CD14-positive monocyte (primary cell): ENCODE results near the gene SLC6A13. TPM values are rescaled to one million over a fixed set of nuclear protein-coding genes. Genes with fewer than 3 reads are reported as not detected.

Experiments used
- DNase-seq, 3 donors: peaks; one replicate each; pipeline ENCODE4 v3.0.0-alpha.2; 2011 to 2022
- H2AFZ ChIP-seq: 2 replicates; pipeline ENCODE4 v1.6.0; 2012; ENCODE audit warnings: mild to moderate bottlenecking, low read depth, low read length, inconsistent platforms; ENCODE audit not compliant: insufficient read depth, poor library complexity, severe bottlenecking
- H3K27ac ChIP-seq, 2 donors: 1 replicate in 1 of 2; 2 replicates in 1 of 2; pipeline ENCODE4 v1.5.1; 2012 to 2013; ENCODE audit warnings: low read length in 2 of 2, control low read depth in 1 of 2, inconsistent platforms in 1 of 2, low read depth in 1 of 2, mild to moderate bottlenecking in 1 of 2
- H3K27me3 ChIP-seq, 2 donors: one replicate each; pipeline versions ENCODE4 v1.6.0 to v1.6.1; 2011 to 2013; ENCODE audit warnings: low read length in 2 of 2; ENCODE audit not compliant: control insufficient read depth in 2 of 2, insufficient read depth in 2 of 2
- H3K36me3 ChIP-seq, 2 donors: replicated peaks in 1 of 2; 1 replicate in 1 of 2; 2 replicates in 1 of 2; pipeline versions ENCODE4 v1.5.1 to v1.6.1; 2012 to 2013; ENCODE audit warnings: low read length in 2 of 2, control low read depth in 1 of 2, inconsistent platforms in 1 of 2, mild to moderate bottlenecking in 1 of 2; ENCODE audit not compliant: insufficient read depth in 2 of 2, control insufficient read depth in 1 of 2
- H3K4me1 ChIP-seq, 2 donors: 1 replicate in 1 of 2; 2 replicates in 1 of 2; pipeline versions ENCODE4 v1.5.1 to v1.6.1; 2012 to 2013; ENCODE audit warnings: low read length in 2 of 2, control low read depth in 1 of 2, inconsistent platforms in 1 of 2, mild to moderate bottlenecking in 1 of 2, moderate library complexity in 1 of 2; ENCODE audit not compliant: insufficient read depth in 2 of 2, control insufficient read depth in 1 of 2
- H3K4me2 ChIP-seq: replicated peaks from 2 replicates; pipeline ENCODE3; 2012; ENCODE audit warnings: low read length, moderate library complexity, mild to moderate bottlenecking; ENCODE audit not compliant: poor library complexity, severe bottlenecking; ENCODE audit errors: extremely low read depth
- H3K4me3 ChIP-seq, 3 experiments: fragments of 200-600 bp in 1 of 3; sonication (generic) in 1 of 3; replicated peaks in 1 of 3; 1 replicate in 2 of 3; 2 replicates in 1 of 3; pipeline ENCODE4 v1.5.1; 2011 to 2013; ENCODE audit warnings: low read length in 3 of 3, mild to moderate bottlenecking in 3 of 3, control low read depth in 2 of 3, low read depth in 2 of 3, inconsistent platforms in 1 of 3, moderate library complexity in 1 of 3
- H3K79me2 ChIP-seq: 2 replicates; pipeline ENCODE4 v1.6.0; 2012; ENCODE audit warnings: mild to moderate bottlenecking, control low read depth, inconsistent platforms, low read length, moderate library complexity; ENCODE audit not compliant: insufficient read depth
- H3K9ac ChIP-seq: 2 replicates; pipeline ENCODE4 v1.6.0; 2017; ENCODE audit warnings: low read length, mild to moderate bottlenecking; ENCODE audit not compliant: insufficient read depth, poor library complexity, severe bottlenecking
- H3K9me3 ChIP-seq, 2 donors: replicated peaks in 1 of 2; 1 replicate in 1 of 2; 2 replicates in 1 of 2; pipeline versions ENCODE4 v1.5.1 to v1.6.1; 2012 to 2013; ENCODE audit warnings: low read length in 2 of 2, control low read depth in 1 of 2; ENCODE audit not compliant: control insufficient read depth in 1 of 2, insufficient read depth in 1 of 2
- H4K20me1 ChIP-seq: 2 replicates; pipeline ENCODE4 v1.6.0; 2012; ENCODE audit warnings: mild to moderate bottlenecking, low read length, control low read depth, moderate library complexity; ENCODE audit not compliant: insufficient read depth
- H3K27ac Mint-ChIP-seq, 7 donors: one replicate each; pipeline ENCODE4 v1.8.0; 2020; ENCODE audit warnings: mild to moderate bottlenecking in 7 of 7, mixed read lengths in 7 of 7, moderate library complexity in 6 of 7, inconsistent platforms in 2 of 7
- H3K27me3 Mint-ChIP-seq, 3 donors: one replicate each; pipeline ENCODE4 v1.8.0; 2021 to 2022; ENCODE audit warnings: low read depth in 3 of 3, mild to moderate bottlenecking in 3 of 3, mixed read lengths in 3 of 3, moderate library complexity in 3 of 3, inconsistent platforms in 1 of 3
- H3K36me3 Mint-ChIP-seq, 2 donors: one replicate each; pipeline ENCODE4 v1.8.0; 2020; ENCODE audit warnings: mixed read lengths in 2 of 2, inconsistent platforms in 1 of 2, mild to moderate bottlenecking in 1 of 2
- H3K4me1 Mint-ChIP-seq: one replicate; pipeline ENCODE4 v1.8.0; 2020; ENCODE audit warnings: mild to moderate bottlenecking, mixed read lengths
- H3K4me3 Mint-ChIP-seq, 2 donors: one replicate each; pipeline ENCODE4 v1.8.0; 2020; ENCODE audit warnings: mild to moderate bottlenecking in 2 of 2, mixed read lengths in 2 of 2, moderate library complexity in 1 of 2
- H3K9me3 Mint-ChIP-seq, 7 donors: one replicate each; pipeline ENCODE4 v1.8.0; 2020 to 2022; ENCODE audit warnings: mixed read lengths in 7 of 7, mild to moderate bottlenecking in 6 of 7, moderate library complexity in 6 of 7, inconsistent platforms in 2 of 7
- CTCF ChIP-seq: fragments of 200-600 bp; IDR thresholded peaks from one replicate; pipeline ENCODE4 v1.8.0; 2022; ENCODE audit warnings: antibody characterized with exemption, mild to moderate bottlenecking
- WGBS: methylation state at CpG from one replicate; pipeline ENCODE4 v1.1.5; 2013; ENCODE audit warnings: missing lambda C conversion rate; ENCODE audit not compliant: insufficient coverage; 5-methylcytosine and 5-hydroxymethylcytosine counted together
- intact Hi-C, 2 donors: fragments of 100-400 bp; cut with micrococcal nuclease; formaldehyde crosslinking; loops; one replicate each; pipeline versions ENCODE4 v1.15.0 to v1.15.1; 2023
- polyA plus RNA-seq, 3 donors: library from polyadenylated mRNA; depleted of rRNA in 1 of 3; unstranded in 2 of 3; stranded (reverse) in 1 of 3; fragments of 300-500 nt in 2 of 3; fragments of >200 nt in 1 of 3; fragmentation: Illumina TruSeq in 2 of 3; gene quantifications; 1 replicate in 2 of 3; 2 replicates in 1 of 3; pipeline ENCODE4 v1.2.3, GENCODE V29; 2012 to 2021

Gene SLC6A13
- polyA plus RNA-seq, 3 donors, result 0.13 TPM; not detected in 2

GRCh38 chr12:179885-180284, 82.8 kb downstream of the SLC6A13 start:
- Histone ChIP-seq H4K20me1 (no peaks in the 10 kb centered on the region), H3K4me3 (no peak overlapping the region), H2AFZ (no peak overlapping the region), H3K27me3 (no peaks in the 10 kb centered on the region), H3K9me3 (no peaks in the 10 kb centered on the region), H3K9ac (no peak overlapping the region), H3K36me3 (no peaks in the 10 kb centered on the region), H3K27ac (peak overlapping the region in 1 of 2 donors; percentile 5), H3K4me2 (no peak overlapping the region), H3K79me2 (no peaks in the 10 kb centered on the region), H3K4me1 (peaks cover 26 to 37% of the 10 kb centered on the region in 2 donors)
- H3K36me3 Mint-ChIP-seq, result no peaks in the 10 kb centered on the region
- H3K27me3 Mint-ChIP-seq, result peaks cover 0 to 11% (median 2%) of the 10 kb centered on the region in 3 donors
- intact Hi-C loops, result no loop called here
- H3K4me3 Mint-ChIP-seq, result peak overlapping the region in 1 of 2 donors; percentile 74
- TF ChIP-seq CTCF, result no peak
- DNase-seq, result no peak
- H3K4me1 Mint-ChIP-seq, result peaks cover 25% of the 10 kb centered on the region
- peaks cover 0 to 2% (median 0%) of the 10 kb centered on the region in 7 donors for H3K9me3 Mint-ChIP-seq
- H3K27ac Mint-ChIP-seq, result peak overlapping the region in 6 of 7 donors; percentile 69 to 91 (median 72)
- WGBS, result 88% methylated on average over 3 of the region's 5 CpGs

- H3K4me1 Mint-ChIP-seq, result peaks cover 22% of the 10 kb centered on the region
- no peak for TF ChIP-seq CTCF
- no peak for DNase-seq
- H3K4me3 ChIP-seq, result no peak overlapping the region
- intact Hi-C loops, result no loop called here
- H3K27me3 ChIP-seq, result no peaks in the 10 kb centered on the region
- H3K9ac ChIP-seq, result no peak overlapping the region
- H3K9me3 ChIP-seq, result no peaks in the 10 kb centered on the region
- no peak overlapping the region for H3K4me3 Mint-ChIP-seq
- no peak overlapping the region for H3K4me2 ChIP-seq
- peak overlapping the region in 1 of 7 donors; percentile 91 for H3K27ac Mint-ChIP-seq
- H3K36me3 Mint-ChIP-seq, result no peaks in the 10 kb centered on the region
- WGBS, result 85% methylated on average over 9 of the region's 11 CpGs
- no peaks in the 10 kb centered on the region for H3K79me2 ChIP-seq
- no peaks in the 10 kb centered on the region for H3K36me3 ChIP-seq
- peaks cover 23 to 33% of the 10 kb centered on the region in 2 donors for H3K4me1 ChIP-seq
- no peaks in the 10 kb centered on the region for H4K20me1 ChIP-seq
- no peak overlapping the region for H2AFZ ChIP-seq
- H3K9me3 Mint-ChIP-seq, result peaks cover 0 to 2% (median 0%) of the 10 kb centered on the region in 7 donors
- H3K27ac ChIP-seq, result no peak overlapping the region
- H3K27me3 Mint-ChIP-seq, result peaks cover 0 to 12% (median 2%) of the 10 kb centered on the region in 3 donors
Measured at GRCh38 chr12:179131-179884, 83.3 kb downstream of the SLC6A13 start.
